ENCODE data around the gene ZNF646.

The ZNF646 gene

GRCh38 chr16:31132303-31132979 lies 58.2 kb downstream of the ZNF646 start:
- FAIRE-seq = no peak

- FAIRE-seq = no peak
These were observed 58.9 kb downstream of the ZNF646 start for GRCh38 chr16:31133046-31133501.

Data from TTC549 (cell line).